Activated naive CD8-positive, alpha-beta T cell (primary cell): ENCODE data around the gene ABCG4.

Experiments used
- H3K27ac Mint-ChIP-seq: one replicate; pipeline ENCODE4 v1.8.0; 2021; ENCODE audit warnings: mixed read lengths
- H3K27me3 Mint-ChIP-seq: one replicate; pipeline ENCODE4 v1.8.0; 2021; ENCODE audit warnings: mixed read lengths
- H3K36me3 Mint-ChIP-seq: one replicate; pipeline ENCODE4 v1.8.0; 2021; ENCODE audit warnings: mixed read lengths
- H3K4me1 Mint-ChIP-seq: one replicate; pipeline ENCODE4 v1.8.0; 2021; ENCODE audit warnings: low read depth, mixed read lengths
- H3K4me3 Mint-ChIP-seq: one replicate; pipeline ENCODE4 v1.8.0; 2021; ENCODE audit warnings: mild to moderate bottlenecking, mixed read lengths
- H3K9me3 Mint-ChIP-seq: one replicate; pipeline ENCODE4 v1.8.0; 2021; ENCODE audit warnings: low read depth, mixed read lengths

The ABCG4 gene

DNA sequence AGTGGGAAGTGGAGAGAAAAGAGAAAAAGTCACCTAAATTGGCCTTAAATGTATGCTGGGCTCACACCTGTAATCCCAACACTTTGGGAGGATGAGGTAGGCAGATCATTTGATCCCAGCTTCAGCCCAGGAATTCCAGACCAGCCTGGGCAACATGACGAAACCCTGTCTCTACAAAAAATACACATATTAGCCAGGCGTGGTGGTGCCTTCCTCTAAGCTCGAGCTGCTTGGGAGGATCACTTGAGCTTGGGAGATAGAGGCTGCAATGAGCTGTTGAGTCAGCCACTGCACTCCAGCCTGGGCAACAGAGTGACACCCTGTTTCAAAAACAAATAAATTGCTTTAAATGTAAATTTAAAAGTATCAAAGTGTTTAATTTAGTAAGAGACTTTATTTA is 61.2 kb downstream of the ABCG4 start:
- H3K27me3 Mint-ChIP-seq: no peaks in the 10 kb centered on the region
- H3K4me3 Mint-ChIP-seq: no peak overlapping the region
- H3K4me1 Mint-ChIP-seq: peaks cover 57% of the 10 kb centered on the region
- no peaks in the 10 kb centered on the region for H3K9me3 Mint-ChIP-seq
- H3K27ac Mint-ChIP-seq: no peak overlapping the region
- no peaks in the 10 kb centered on the region for H3K36me3 Mint-ChIP-seq
